ENCODE results near the gene ADORA2B.

ADORA2B gene

GRCh38 chr17:15951368-15952047 is 6.6 kb downstream of the ADORA2B start:
- H3K4me3 ChIP-seq (ENCODE audit: low read depth, low read length) = no peak overlapping the region
- no peak for DNase-seq (ENCODE audit: low read depth)

GRCh38 chr17:15952048-15952532 is 7.2 kb downstream of the ADORA2B start:
- no peak overlapping the region for H3K4me3 ChIP-seq (ENCODE audit: low read depth, low read length)
- no peak for DNase-seq (ENCODE audit: low read depth)

- no peak overlapping the region for H3K4me3 ChIP-seq (ENCODE audit: low read depth, low read length)
- DNase-seq (ENCODE audit: low read depth) = no peak
Measured at GRCh38 chr17:15952916-15953790, 8.2 kb downstream of the ADORA2B start.

- no peak overlapping the region for H3K4me3 ChIP-seq (ENCODE audit: low read depth, low read length)
- DNase-seq (ENCODE audit: low read depth) = no peak
Measured at GRCh38 chr17:15954222-15954621, 9.3 kb downstream of the ADORA2B start.

GRCh38 chr17:15955793-15956541 is 11.0 kb downstream of the ADORA2B start:
- no peak for DNase-seq (ENCODE audit: low read depth)
- H3K4me3 ChIP-seq (ENCODE audit: low read depth, low read length) = no peak overlapping the region

- no peak for DNase-seq (ENCODE audit: low read depth)
- H3K4me3 ChIP-seq (ENCODE audit: low read depth, low read length) = no peak overlapping the region
Measured at GRCh38 chr17:15957206-15957605, 12.3 kb downstream of the ADORA2B start.

GRCh38 chr17:15957608-15958307 is 12.8 kb downstream of the ADORA2B start:
- H3K4me3 ChIP-seq (ENCODE audit: low read depth, low read length) = no peak overlapping the region
- no peak for DNase-seq (ENCODE audit: low read depth)

GRCh38 chr17:15958484-15958854 is 13.5 kb downstream of the ADORA2B start:
- DNase-seq (ENCODE audit: low read depth) = no peak
- H3K4me3 ChIP-seq (ENCODE audit: low read depth, low read length) = no peak overlapping the region

GRCh38 chr17:15963670-15964110 is 18.8 kb downstream of the ADORA2B start:
- DNase-seq (ENCODE audit: low read depth) = no peak
- H3K4me3 ChIP-seq (ENCODE audit: low read depth, low read length) = no peak overlapping the region

- H3K4me3 ChIP-seq (ENCODE audit: low read depth, low read length) = no peak overlapping the region
- DNase-seq (ENCODE audit: low read depth) = no peak
Measured at GRCh38 chr17:15965528-15965927, 20.6 kb downstream of the ADORA2B start.

GRCh38 chr17:15966183-15966878 is 21.4 kb downstream of the ADORA2B start:
- no peak for DNase-seq (ENCODE audit: low read depth)
- no peak overlapping the region for H3K4me3 ChIP-seq (ENCODE audit: low read depth, low read length)

- DNase-seq (ENCODE audit: low read depth) = no peak
- no peak overlapping the region for H3K4me3 ChIP-seq (ENCODE audit: low read depth, low read length)
Measured at GRCh38 chr17:15966879-15967248, 21.9 kb downstream of the ADORA2B start.

- DNase-seq (ENCODE audit: low read depth) = no peak
- no peak overlapping the region for H3K4me3 ChIP-seq (ENCODE audit: low read depth, low read length)
Measured at GRCh38 chr17:15967706-15968399, 22.9 kb downstream of the ADORA2B start.

- no peak overlapping the region for H3K4me3 ChIP-seq (ENCODE audit: low read depth, low read length)
- DNase-seq (ENCODE audit: low read depth) = no peak
Measured at GRCh38 chr17:15969463-15969862, 24.5 kb downstream of the ADORA2B start.

- no peak for DNase-seq (ENCODE audit: low read depth)
- no peak overlapping the region for H3K4me3 ChIP-seq (ENCODE audit: low read depth, low read length)
Measured at GRCh38 chr17:15970500-15970899, 25.6 kb downstream of the ADORA2B start.

GRCh38 chr17:15971098-15971678 is 26.3 kb downstream of the ADORA2B start:
- H3K4me3 ChIP-seq (ENCODE audit: low read depth, low read length) = no peak overlapping the region
- DNase-seq (ENCODE audit: low read depth) = no peak

- no peak overlapping the region for H3K4me3 ChIP-seq (ENCODE audit: low read depth, low read length)
- DNase-seq (ENCODE audit: low read depth) = no peak
Measured at GRCh38 chr17:15971882-15972281, 27.0 kb downstream of the ADORA2B start.

GRCh38 chr17:15972497-15972951 is 27.6 kb downstream of the ADORA2B start:
- DNase-seq (ENCODE audit: low read depth) = no peak

More at GRCh38 chr17:15972497-15972951, 27.6 kb downstream of the ADORA2B start:
- H3K4me3 ChIP-seq (ENCODE audit: low read depth, low read length) = no peak overlapping the region
